Endometrial microvascular endothelial cells (primary cell): ENCODE results near the gene HLA-C. TPM values are rescaled to one million over a fixed set of nuclear protein-coding genes. Genes with fewer than 3 reads are reported as not detected.

ENCODE experiments used
- in situ Hi-C: cut with HindIII; loops from 2 replicates; pipeline ENCODE4 v1.10.0; 2017; ENCODE audit warnings: low sequenced_read_pairs, low pct_unique_long_range_greater_than_20kb; ENCODE audit errors: inconsistent ontology term
- total RNA-seq: library from RNA; depleted of rRNA; stranded (reverse); fragments of >200 nt; gene quantifications from one replicate; pipeline ENCODE4 v1.2.3, GENCODE V29; 2015; ENCODE audit errors: inconsistent ontology term

Gene HLA-C
- total RNA-seq, 1 donor from 2014 or later, result 719 TPM

DNA sequence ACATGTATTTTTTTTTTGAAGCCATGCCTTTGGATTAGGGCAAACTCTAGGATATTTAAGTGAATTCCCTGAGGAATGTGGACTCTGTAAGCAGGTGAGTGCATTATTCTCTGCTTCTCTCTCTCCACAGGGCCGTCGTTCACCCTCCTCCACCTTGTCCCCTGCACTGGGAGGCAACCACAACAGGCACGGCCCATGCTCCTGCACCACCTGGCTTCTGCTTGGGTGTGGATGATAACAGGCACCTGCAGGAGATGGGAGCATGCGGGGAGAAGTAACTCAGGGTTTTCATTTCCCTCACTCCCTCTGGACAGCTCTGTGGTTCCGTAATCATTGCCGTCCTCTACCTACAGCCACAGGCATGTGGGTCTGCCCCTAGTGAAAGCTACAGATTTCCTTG lies 43.4 kb downstream of the HLA-C start:
- in situ Hi-C loops, result loop anchor here (25.0 kb wide), 1 partner anchor 109 kb away; no protein-coding TSS in a partner anchor

DNA sequence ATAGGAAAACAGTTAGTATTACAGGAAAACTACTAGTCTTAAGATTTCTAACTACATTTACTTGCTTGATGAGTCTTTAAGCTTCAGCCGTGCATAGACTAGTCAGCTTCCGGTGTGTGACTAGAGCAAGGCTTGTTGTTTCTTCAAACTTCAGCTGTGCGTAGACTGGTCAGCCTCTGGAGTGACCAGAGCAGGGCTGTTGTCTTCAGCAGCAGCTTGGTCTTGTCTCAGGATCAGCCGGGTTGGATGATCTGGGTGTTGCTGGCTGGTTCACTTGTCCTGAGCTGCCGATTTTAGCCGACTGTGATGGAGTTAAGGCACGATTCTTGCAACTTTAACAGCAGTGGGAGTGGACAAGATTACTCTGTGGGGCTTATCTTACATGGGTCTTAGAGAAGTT lies 44.7 kb downstream of the HLA-C start:
- in situ Hi-C loops, result loop anchor here (25.0 kb wide), 1 partner anchor 110 kb away; no protein-coding TSS in a partner anchor

DNA sequence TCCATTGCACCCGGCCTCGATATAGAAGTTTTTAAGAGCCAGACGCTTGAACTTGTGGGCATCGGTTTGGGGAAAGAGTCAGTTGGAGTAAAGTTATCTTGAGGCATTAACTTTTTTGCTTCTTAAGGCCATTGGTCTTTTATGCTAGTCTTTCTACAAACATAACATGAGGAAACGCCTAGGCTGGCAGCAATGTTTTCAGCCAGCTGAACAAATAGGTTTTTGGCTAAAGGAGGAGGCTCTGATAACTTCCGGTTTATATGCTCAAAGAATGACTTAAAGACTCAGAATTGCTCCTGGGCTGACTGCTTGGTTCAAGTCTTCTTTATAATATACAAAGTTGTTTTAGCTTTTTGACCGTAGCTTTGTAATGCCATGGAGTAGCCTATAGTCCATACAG lies 46.2 kb downstream of the HLA-C start:
- in situ Hi-C loops, result loop anchor here (25.0 kb wide), 1 partner anchor 112 kb away; no protein-coding TSS in a partner anchor

- in situ Hi-C loops, result no loop called here
These were observed 49.4 kb downstream of the HLA-C start for GRCh38 chr6:31222496-31222895.

Other genes starting within 250 kb of the HLA-C start
- gene C6orf15, start 159.5 kb downstream of the HLA-C start, total RNA-seq, result not detected
- 0.46 TPM for gene PSORS1C1, start 157.3 kb downstream of the HLA-C start, total RNA-seq
- not detected for gene CDSN, start 151.6 kb downstream of the HLA-C start, total RNA-seq
- not detected for gene PSORS1C2, start 133.0 kb downstream of the HLA-C start, total RNA-seq
- gene CCHCR1, start 114.3 kb downstream of the HLA-C start, total RNA-seq, result 30.2 TPM
- gene TCF19, start 113.5 kb downstream of the HLA-C start, total RNA-seq, result 53.7 TPM
- gene POU5F1, start 101.4 kb downstream of the HLA-C start, total RNA-seq, result 6.4 TPM
- gene HLA-B, start 85.1 kb upstream of the HLA-C start, total RNA-seq, result 719 TPM
- gene MICA, start 131.5 kb upstream of the HLA-C start, total RNA-seq, result 68.9 TPM
- 26.1 TPM for gene MICB, start 226.1 kb upstream of the HLA-C start, total RNA-seq